Sigmoid colon (tissue), 7 donors: ENCODE data around the gene MPPED1. TPM values are rescaled to one million over a fixed set of nuclear protein-coding genes. Genes with fewer than 3 reads are reported as not detected.

Experiments
- DNase-seq: peaks from one replicate; pipeline ENCODE4 v3.0.0-alpha.2; 2019
- H3K27ac ChIP-seq, 4 donors: fragments of 200-600 bp; sonication (generic); one replicate each; pipeline ENCODE4 v1.5.1; 2016 to 2019; ENCODE audit warnings: mild to moderate bottlenecking in 1 of 4
- H3K27me3 ChIP-seq, 3 donors: fragments of 200-600 bp; sonication (generic); one replicate each; pipeline ENCODE4 v1.5.1; 2019; ENCODE audit warnings: mild to moderate bottlenecking in 1 of 3
- H3K36me3 ChIP-seq, 4 donors: fragments of 200-600 bp; sonication (generic); one replicate each; pipeline ENCODE4 v1.5.1; 2016 to 2019
- H3K4me1 ChIP-seq, 4 donors: fragments of 200-600 bp; sonication (generic); one replicate each; pipeline ENCODE4 v1.5.1; 2017 to 2019
- H3K4me3 ChIP-seq, 4 donors: fragments of 200-600 bp; sonication (generic); one replicate each; pipeline ENCODE4 v1.5.1; 2017 to 2019; ENCODE audit warnings: mild to moderate bottlenecking in 2 of 4, moderate library complexity in 1 of 4
- H3K9me3 ChIP-seq, 4 donors: fragments of 200-600 bp in 3 of 4; sonication (generic) in 3 of 4; one replicate each; pipeline versions ENCODE4 v1.5.1 to v1.6.1; 2013 to 2019
- EP300 ChIP-seq, 4 donors: sonication (generic); formaldehyde crosslinking; IDR thresholded peaks; one replicate each; pipeline ENCODE4 v1.6.1; 2017; ENCODE audit warnings: antibody characterized with exemption in 4 of 4
- POLR2A ChIP-seq, 2 donors: fragments of 450-650 bp; IDR thresholded peaks; one replicate each; pipeline ENCODE4 v1.6.1; 2016; ENCODE audit warnings: antibody characterized with exemption in 2 of 2, mild to moderate bottlenecking in 2 of 2, moderate library complexity in 2 of 2
- POLR2AphosphoS5 ChIP-seq, 4 donors: sonication (generic); formaldehyde crosslinking; IDR thresholded peaks; one replicate each; pipeline ENCODE4 v1.6.1; 2017; ENCODE audit warnings: antibody characterized with exemption in 4 of 4
- WGBS, 2 donors: extraction: QIAGEN DNeasy Blood & Tissue Kit; methylation state at CpG; one replicate each; pipeline ENCODE4 v1.1.7; 2013; 5-methylcytosine and 5-hydroxymethylcytosine counted together
- intact Hi-C: fragments of 100-400 bp; cut with DNase I; formaldehyde crosslinking; loops from one replicate; pipeline ENCODE4 v1.15.1; 2023
- polyA plus RNA-seq, 3 donors: library from polyadenylated mRNA; stranded (reverse); fragments of 200-250 nt; gene quantifications; one replicate each; pipeline ENCODE4 v1.2.3, GENCODE V29; 2013
- total RNA-seq, 4 donors: library from RNA; depleted of rRNA; stranded (reverse); fragments of >200 nt; gene quantifications; one replicate each; pipeline ENCODE4 v1.1.0, GENCODE V29; 2016
- TF ChIP-seq, protein P1 (sequence below), 4 experiments: fragments of 450-650 bp in 3 of 4; fragments of 200-600 bp in 1 of 4; IDR thresholded peaks; one replicate each; pipeline ENCODE4 v1.5.1; 2016 to 2019; ENCODE audit warnings: antibody characterized with exemption in 4 of 4, mild to moderate bottlenecking in 3 of 4, moderate library complexity in 2 of 4
- donor health status: healthy with polysubstance abuse.
- donor health status: Bipolar disorder and iron deficiency.
- donor health status: healthy.

The MPPED1 gene
- total and polyA plus RNA-seq, 7 donors = not detected

DNA sequence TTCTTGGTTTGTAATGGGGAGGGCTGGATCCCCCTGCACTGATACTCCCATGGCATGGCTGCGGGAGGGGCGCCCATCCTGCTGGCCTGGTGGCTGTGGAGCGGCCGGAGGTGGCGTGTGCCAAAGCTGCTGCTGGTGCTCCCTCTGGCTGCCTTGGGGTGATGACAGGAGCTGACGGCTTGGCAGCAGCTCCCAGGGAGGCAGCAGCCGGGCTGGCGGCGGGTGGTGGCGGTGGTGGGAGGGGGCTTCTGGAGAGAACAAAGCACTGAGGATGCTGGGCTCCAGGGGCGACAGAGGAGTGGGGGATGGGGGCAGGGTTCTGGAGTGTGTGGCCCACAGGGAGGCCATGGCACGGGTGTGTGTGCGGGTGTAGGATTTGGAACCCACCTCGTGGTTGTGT, 11.4 kb upstream of the MPPED1 start:
- intact Hi-C loops = no loop called here
- H3K4me3 ChIP-seq = no peak overlapping the region
- 83 to 84% methylated on average over 14 of the region's 14 CpGs for WGBS, 2 donors
- H3K4me1 ChIP-seq = no peaks in the 10 kb centered on the region
- no peaks in the 10 kb centered on the region for H3K9me3 ChIP-seq
- H3K36me3 ChIP-seq = no peaks in the 10 kb centered on the region
- H3K27ac ChIP-seq = no peak overlapping the region
- TF ChIP-seq POLR2A (IDR thresholded peaks at IDR 0.05) = no peak
- TF ChIP-seq POLR2AphosphoS5 (IDR thresholded peaks at IDR 0.05) = no peak
- TF ChIP-seq, protein P1, sequence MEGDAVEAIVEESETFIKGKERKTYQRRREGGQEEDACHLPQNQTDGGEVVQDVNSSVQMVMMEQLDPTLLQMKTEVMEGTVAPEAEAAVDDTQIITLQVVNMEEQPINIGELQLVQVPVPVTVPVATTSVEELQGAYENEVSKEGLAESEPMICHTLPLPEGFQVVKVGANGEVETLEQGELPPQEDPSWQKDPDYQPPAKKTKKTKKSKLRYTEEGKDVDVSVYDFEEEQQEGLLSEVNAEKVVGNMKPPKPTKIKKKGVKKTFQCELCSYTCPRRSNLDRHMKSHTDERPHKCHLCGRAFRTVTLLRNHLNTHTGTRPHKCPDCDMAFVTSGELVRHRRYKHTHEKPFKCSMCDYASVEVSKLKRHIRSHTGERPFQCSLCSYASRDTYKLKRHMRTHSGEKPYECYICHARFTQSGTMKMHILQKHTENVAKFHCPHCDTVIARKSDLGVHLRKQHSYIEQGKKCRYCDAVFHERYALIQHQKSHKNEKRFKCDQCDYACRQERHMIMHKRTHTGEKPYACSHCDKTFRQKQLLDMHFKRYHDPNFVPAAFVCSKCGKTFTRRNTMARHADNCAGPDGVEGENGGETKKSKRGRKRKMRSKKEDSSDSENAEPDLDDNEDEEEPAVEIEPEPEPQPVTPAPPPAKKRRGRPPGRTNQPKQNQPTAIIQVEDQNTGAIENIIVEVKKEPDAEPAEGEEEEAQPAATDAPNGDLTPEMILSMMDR (IDR thresholded peaks at IDR 0.05) = no peak
- no peak for TF ChIP-seq EP300 (IDR thresholded peaks at IDR 0.05)
- DNase-seq = no peak
- H3K27me3 ChIP-seq = peaks cover 0 to 38% (median 0%) of the 10 kb centered on the region in 3 donors

DNA sequence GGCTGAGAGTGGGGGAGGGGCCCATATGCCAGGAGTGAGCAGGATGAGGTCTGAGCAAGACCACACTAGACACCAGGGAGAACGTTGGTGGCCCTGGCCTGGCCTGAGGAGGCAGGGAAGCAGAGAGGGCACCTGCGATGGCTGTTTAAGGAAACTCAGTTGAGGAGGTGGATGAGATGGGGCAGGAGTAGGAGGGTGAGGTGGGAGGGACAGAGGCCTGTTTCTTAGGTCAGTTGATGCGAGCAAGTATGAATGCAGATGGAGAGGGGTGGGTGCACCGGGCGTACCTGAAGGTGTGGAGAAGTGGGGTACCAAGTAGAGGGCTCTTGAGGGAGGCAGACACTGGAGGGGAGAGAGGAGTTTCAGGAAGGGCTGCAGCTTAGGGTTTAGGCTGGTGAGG, 10.6 kb upstream of the MPPED1 start:
- Histone ChIP-seq H3K27ac (no peak overlapping the region), H3K4me3 (no peak overlapping the region), H3K27me3 (peaks cover 0 to 38% (median 0%) of the 10 kb centered on the region in 3 donors), H3K9me3 (no peaks in the 10 kb centered on the region), H3K4me1 (no peaks in the 10 kb centered on the region), H3K36me3 (no peaks in the 10 kb centered on the region)
- intact Hi-C loops = no loop called here
- TF ChIP-seq EP300 (IDR thresholded peaks at IDR 0.05) = no peak
- TF ChIP-seq, protein P1 (IDR thresholded peaks at IDR 0.05) = no peak
- no peak for TF ChIP-seq POLR2AphosphoS5 (IDR thresholded peaks at IDR 0.05)
- TF ChIP-seq POLR2A (IDR thresholded peaks at IDR 0.05) = no peak
- no peak for DNase-seq
- 79 to 84% methylated on average over 5 of the region's 5 CpGs for whole genome bisulfite sequencing, 2 donors

DNA sequence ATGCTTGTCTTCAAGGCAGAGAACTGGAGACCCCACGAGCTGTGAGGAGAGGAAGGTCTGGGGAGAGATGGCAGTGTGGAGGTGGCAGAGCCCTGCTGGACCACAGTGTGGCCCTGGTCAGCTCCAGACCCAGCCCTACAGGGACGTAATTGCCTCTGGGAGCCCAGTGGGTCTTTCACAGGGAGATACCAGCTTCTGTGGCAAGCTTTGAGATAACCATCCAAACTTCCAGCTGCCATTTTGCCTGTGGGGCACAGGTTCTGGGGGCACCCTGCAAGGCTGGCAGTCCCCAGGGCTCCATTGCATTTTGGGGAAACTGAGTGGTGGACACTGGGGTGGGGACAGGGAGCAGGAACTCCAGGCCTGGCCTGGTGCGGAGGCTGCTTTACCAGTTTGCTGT, 10.2 kb upstream of the MPPED1 start:
- intact Hi-C loops = no loop called here
- Histone ChIP-seq H3K27ac (no peak overlapping the region), H3K9me3 (no peaks in the 10 kb centered on the region), H3K36me3 (no peaks in the 10 kb centered on the region), H3K4me3 (no peak overlapping the region), H3K4me1 (no peaks in the 10 kb centered on the region), H3K27me3 (peaks cover 0 to 41% (median 0%) of the 10 kb centered on the region in 3 donors)
- WGBS, 2 donors = 66 to 77% methylated on average over 3 of the region's 3 CpGs
- no peak for TF ChIP-seq POLR2AphosphoS5 (IDR thresholded peaks at IDR 0.05)
- TF ChIP-seq, protein P1 (IDR thresholded peaks at IDR 0.05) = no peak
- TF ChIP-seq EP300 (IDR thresholded peaks at IDR 0.05) = no peak
- TF ChIP-seq POLR2A (IDR thresholded peaks at IDR 0.05) = no peak
- no peak for DNase-seq

DNA sequence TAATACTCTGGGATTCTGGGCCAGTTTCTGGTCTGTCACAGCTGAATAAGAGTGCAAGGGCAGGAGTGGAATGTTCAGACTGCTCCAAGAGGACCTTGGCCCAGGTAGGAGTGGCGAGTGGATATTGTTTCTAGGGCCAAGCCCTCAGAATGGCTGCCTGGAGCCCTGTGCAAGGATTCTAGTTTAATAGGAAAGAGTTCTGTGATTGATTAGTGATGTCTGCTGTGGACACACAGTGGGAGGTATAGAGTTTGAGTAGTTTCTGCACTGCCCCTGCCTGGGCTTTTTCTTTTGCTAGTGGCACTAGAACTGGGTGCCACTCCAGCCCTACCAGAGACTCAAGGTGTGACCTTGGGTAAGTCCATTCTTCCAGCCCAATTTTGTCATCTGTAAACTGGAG, 9.7 kb upstream of the MPPED1 start:
- Histone ChIP-seq H3K27ac (no peak overlapping the region), H3K4me1 (no peaks in the 10 kb centered on the region), H3K4me3 (no peak overlapping the region), H3K9me3 (no peaks in the 10 kb centered on the region), H3K36me3 (no peaks in the 10 kb centered on the region), H3K27me3 (peaks cover 0 to 39% (median 0%) of the 10 kb centered on the region in 3 donors)
- intact Hi-C loops = no loop called here
- TF ChIP-seq POLR2A (IDR thresholded peaks at IDR 0.05) (no peak), EP300 (IDR thresholded peaks at IDR 0.05) (no peak), POLR2AphosphoS5 (IDR thresholded peaks at IDR 0.05) (no peak)
- TF ChIP-seq, protein P1 (IDR thresholded peaks at IDR 0.05) = no peak
- no peak for DNase-seq
- WGBS, 2 donors = 29 to 73% methylated on average over 1 of the region's 1 CpG
